ENCODE data around the gene RRAGD.

The RRAGD gene

DNA sequence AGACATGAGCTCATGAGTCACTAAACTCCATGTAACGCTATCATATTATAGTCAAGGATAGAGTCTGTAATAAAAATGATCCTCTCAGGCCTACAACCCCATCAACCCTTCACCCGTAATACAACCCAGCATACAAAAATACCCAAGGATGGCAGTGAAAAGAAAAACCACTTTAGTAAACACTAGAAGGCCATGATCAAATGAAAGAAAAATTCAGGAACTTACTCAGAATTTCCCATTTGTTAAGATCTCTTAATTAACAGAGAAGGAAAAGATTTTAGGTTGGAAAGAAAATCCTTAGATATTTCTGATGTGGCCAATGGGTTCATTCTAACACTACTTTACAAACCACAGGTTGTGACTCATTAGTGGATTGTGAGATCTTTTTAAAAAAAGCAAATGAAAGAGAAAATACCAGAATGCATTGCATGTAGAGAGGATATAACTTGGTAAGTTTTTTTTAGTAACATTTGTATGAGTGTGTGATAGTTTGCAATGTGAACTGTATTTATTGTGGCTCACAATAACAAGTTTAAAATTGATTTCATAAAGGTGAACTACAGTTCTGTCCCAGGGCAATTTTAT is 51.6 kb downstream of the RRAGD start:
- H3K27me3 ChIP-seq (ENCODE audit: insufficient read depth, insufficient read length): no peaks in the 10 kb centered on the region
- DNase-seq (ENCODE audit: low read depth, low spot score): no peak
- no peak for TF ChIP-seq ZNF274 (IDR thresholded peaks at IDR 0.05; ENCODE audit: low read depth, low read length)
- H3K9ac ChIP-seq (ENCODE audit: insufficient read length, low read depth): no peak overlapping the region
- no peaks in the 10 kb centered on the region for H3K36me3 ChIP-seq (ENCODE audit: insufficient read depth, insufficient read length, low read length)
- H3K9me3 ChIP-seq (ENCODE audit: insufficient read depth, low read length): no peaks in the 10 kb centered on the region
- no peak overlapping the region for H3K4me3 ChIP-seq (ENCODE audit: insufficient read length, low read depth)
- no peaks in the 10 kb centered on the region for H3K4me1 ChIP-seq (ENCODE audit: insufficient read depth, insufficient read length)

DNA sequence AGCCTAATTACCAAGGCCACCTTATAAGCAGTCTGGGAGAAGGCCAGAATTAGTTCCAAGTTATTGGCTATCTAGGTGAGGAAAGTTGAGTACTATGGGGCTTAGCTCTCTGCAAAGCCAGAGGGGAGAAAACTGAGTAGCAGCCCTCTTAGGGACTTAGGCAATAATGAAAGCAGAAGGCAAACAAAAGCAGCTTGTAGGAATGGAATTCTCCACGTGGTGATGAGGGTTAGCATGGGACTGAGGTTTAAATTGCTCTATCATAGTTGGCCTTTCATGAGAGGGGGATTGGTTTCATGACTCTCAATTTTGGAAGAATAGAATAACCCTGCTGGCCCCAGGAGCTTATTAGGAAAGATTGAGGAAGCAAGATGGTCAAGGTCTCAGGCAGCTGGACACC is 52.5 kb downstream of the RRAGD start:
- H3K9me3 ChIP-seq (ENCODE audit: insufficient read depth, low read length): no peaks in the 10 kb centered on the region
- no peaks in the 10 kb centered on the region for H3K36me3 ChIP-seq (ENCODE audit: insufficient read depth, insufficient read length, low read length)
- DNase-seq (ENCODE audit: low read depth, low spot score): no peak
- H3K4me1 ChIP-seq (ENCODE audit: insufficient read depth, insufficient read length): no peaks in the 10 kb centered on the region
- no peak for TF ChIP-seq YY1 (IDR thresholded peaks at IDR 0.05; ENCODE audit: insufficient read depth, insufficient read length)
- TF ChIP-seq SUZ12 (IDR thresholded peaks at IDR 0.05; ENCODE audit: extremely low read depth, insufficient read depth, insufficient read length): no peak
- no peak for TF ChIP-seq ZNF274 (IDR thresholded peaks at IDR 0.05; ENCODE audit: low read depth, low read length)
- no peaks in the 10 kb centered on the region for H3K27me3 ChIP-seq (ENCODE audit: insufficient read depth, insufficient read length)
- H3K9ac ChIP-seq (ENCODE audit: insufficient read length, low read depth): no peak overlapping the region
- H3K4me3 ChIP-seq (ENCODE audit: insufficient read length, low read depth): no peak overlapping the region

DNA sequence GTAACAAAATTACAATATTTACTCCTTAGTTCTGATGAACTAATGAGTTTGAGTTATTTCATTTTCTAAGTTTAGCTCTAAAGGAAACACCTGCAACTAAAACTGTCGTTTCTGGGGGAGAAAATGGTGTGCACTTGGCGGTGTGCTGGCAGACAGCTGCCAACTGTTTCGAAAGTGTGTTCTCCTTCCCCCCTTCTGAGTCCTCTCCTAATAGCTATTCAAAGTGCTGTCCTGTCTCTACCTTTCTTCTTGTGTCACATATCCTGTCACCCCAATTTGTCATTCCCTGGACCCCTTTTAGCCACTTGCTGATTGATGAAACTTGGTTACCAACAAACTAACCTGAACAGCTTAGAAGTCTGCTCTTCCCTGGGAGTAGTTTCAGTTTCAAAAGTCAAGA is 54.7 kb downstream of the RRAGD start:
- Histone ChIP-seq H3K9me3 (ENCODE audit: insufficient read depth, low read length) (no peaks in the 10 kb centered on the region), H3K4me3 (ENCODE audit: insufficient read length, low read depth) (no peak overlapping the region), H3K4me1 (ENCODE audit: insufficient read depth, insufficient read length) (no peaks in the 10 kb centered on the region), H3K36me3 (ENCODE audit: insufficient read depth, insufficient read length, low read length) (no peaks in the 10 kb centered on the region), H3K27me3 (ENCODE audit: insufficient read depth, insufficient read length) (no peaks in the 10 kb centered on the region), H3K9ac (ENCODE audit: insufficient read length, low read depth) (no peak overlapping the region)
- no peak for DNase-seq (ENCODE audit: low read depth, low spot score)
- TF ChIP-seq YY1 (IDR thresholded peaks at IDR 0.05; ENCODE audit: insufficient read depth, insufficient read length): no peak
- TF ChIP-seq ZNF274 (IDR thresholded peaks at IDR 0.05; ENCODE audit: low read depth, low read length): no peak
- no peak for TF ChIP-seq SUZ12 (IDR thresholded peaks at IDR 0.05; ENCODE audit: extremely low read depth, insufficient read depth, insufficient read length)

DNA sequence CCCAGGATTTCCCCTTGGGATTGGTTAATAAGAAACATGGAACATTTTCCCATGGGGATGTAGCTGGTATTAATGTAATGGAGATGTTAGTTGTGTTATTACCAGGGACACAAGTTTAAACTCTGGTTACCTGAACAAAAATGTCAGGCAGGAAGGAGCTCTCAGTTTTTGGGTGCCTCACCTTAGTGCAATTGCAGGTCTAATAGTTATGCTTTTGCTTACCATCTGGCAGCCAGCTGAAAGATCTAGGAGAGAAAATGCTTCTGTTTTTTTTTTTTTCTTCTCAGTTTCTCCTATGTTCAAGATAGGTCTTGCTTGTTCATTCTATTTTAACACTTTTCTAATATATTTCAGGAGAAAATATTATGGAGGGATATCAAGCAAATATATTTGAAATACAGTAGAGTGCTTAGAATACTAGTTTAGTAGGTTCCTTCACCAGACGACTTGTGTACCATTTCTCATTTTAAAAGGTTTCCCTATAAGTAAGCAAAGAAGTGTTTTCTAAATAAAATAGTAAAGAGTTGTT is 55.4 kb downstream of the RRAGD start:
- DNase-seq (ENCODE audit: low read depth, low spot score): no peak
- no peaks in the 10 kb centered on the region for H3K4me1 ChIP-seq (ENCODE audit: insufficient read depth, insufficient read length)

DNA sequence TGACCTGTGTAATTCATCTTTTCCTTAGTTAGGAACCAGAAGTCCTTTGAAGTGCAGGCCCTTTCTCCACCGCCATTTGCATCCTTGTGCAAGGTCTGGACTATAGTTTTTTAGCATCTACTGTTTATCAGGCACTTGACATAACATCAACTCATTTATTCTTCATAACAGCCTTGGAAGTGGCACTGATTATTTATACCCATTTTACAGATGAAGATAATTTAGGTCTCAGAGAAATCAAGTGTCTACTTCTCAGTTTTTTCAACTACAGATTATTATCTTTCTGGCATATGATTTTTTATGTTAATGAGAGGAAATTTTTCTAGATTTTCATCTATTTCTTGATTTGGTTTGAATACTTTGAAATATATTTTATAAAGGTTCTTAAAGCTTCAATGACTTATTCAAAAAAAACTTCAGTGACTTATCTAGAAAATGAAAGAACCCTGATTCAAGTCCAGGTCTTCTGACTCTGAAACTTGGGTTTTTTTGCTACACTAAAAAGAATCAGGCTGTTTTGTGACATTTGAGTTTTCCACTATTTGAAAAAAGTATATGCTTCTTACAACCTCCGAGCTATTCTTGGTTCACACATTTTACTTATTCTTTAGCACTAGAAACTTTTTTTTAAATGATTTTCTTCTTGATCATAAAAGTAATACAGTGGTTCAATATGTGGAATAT is 56.4 kb downstream of the RRAGD start:
- Histone ChIP-seq H3K27me3 (ENCODE audit: insufficient read depth, insufficient read length) (no peaks in the 10 kb centered on the region), H3K4me1 (ENCODE audit: insufficient read depth, insufficient read length) (no peaks in the 10 kb centered on the region), H3K9me3 (ENCODE audit: insufficient read depth, low read length) (no peaks in the 10 kb centered on the region), H3K9ac (ENCODE audit: insufficient read length, low read depth) (no peak overlapping the region), H3K36me3 (ENCODE audit: insufficient read depth, insufficient read length, low read length) (no peaks in the 10 kb centered on the region), H3K4me3 (ENCODE audit: insufficient read length, low read depth) (no peak overlapping the region)
- TF ChIP-seq SUZ12 (IDR thresholded peaks at IDR 0.05; ENCODE audit: extremely low read depth, insufficient read depth, insufficient read length) (no peak), ZNF274 (IDR thresholded peaks at IDR 0.05; ENCODE audit: low read depth, low read length) (no peak), YY1 (IDR thresholded peaks at IDR 0.05; ENCODE audit: insufficient read depth, insufficient read length) (no peak)
- DNase-seq (ENCODE audit: low read depth, low spot score): no peak

More for the DNA sequence above, 55.4 kb downstream of the RRAGD start:
- Histone ChIP-seq H3K36me3 (ENCODE audit: insufficient read depth, insufficient read length, low read length) (no peaks in the 10 kb centered on the region), H3K27me3 (ENCODE audit: insufficient read depth, insufficient read length) (no peaks in the 10 kb centered on the region), H3K4me3 (ENCODE audit: insufficient read length, low read depth) (no peak overlapping the region), H3K9me3 (ENCODE audit: insufficient read depth, low read length) (no peaks in the 10 kb centered on the region), H3K9ac (ENCODE audit: insufficient read length, low read depth) (no peak overlapping the region)
- TF ChIP-seq SUZ12 (IDR thresholded peaks at IDR 0.05; ENCODE audit: extremely low read depth, insufficient read depth, insufficient read length) (no peak), ZNF274 (IDR thresholded peaks at IDR 0.05; ENCODE audit: low read depth, low read length) (no peak), YY1 (IDR thresholded peaks at IDR 0.05; ENCODE audit: insufficient read depth, insufficient read length) (no peak)

DNA sequence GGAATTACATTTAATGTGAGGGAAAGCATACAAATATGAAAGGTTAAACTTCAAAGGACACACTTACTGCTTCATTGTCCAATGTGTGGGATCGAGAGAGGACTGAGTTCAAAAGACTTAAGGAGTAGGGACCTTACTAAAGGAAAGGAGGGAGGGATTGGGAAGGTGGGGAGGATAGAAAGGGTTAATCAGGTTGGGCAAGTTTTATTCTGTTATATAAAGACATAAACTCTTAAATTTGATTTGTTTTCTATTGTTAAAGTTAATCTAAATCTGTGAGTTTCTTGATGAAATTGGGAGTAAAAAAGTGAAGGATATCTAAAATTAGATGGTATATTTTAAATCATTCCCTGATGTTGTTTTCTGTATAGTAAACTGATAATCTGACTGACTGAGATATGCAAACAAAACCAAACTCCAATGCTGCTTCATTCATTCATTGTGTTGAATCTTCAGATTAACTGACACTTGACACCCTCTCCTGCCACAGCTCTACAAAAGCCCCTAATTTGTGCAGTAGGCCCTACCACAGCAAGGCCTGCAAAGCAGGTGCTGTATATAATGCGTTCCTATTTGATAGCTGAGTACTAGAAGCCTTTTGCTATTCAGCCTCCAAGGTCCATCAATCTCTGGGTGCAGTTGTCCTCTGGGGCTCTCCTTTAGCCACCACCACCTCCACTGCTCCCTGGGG is 58.2 kb downstream of the RRAGD start:
- H3K27me3 ChIP-seq (ENCODE audit: insufficient read depth, insufficient read length): no peaks in the 10 kb centered on the region
- H3K9me3 ChIP-seq (ENCODE audit: insufficient read depth, low read length): no peaks in the 10 kb centered on the region
- H3K4me1 ChIP-seq (ENCODE audit: insufficient read depth, insufficient read length): no peaks in the 10 kb centered on the region
- H3K4me3 ChIP-seq (ENCODE audit: insufficient read length, low read depth): no peak overlapping the region
- peaks cover 5% of the 10 kb centered on the region for H3K36me3 ChIP-seq (ENCODE audit: insufficient read depth, insufficient read length, low read length)
- H3K9ac ChIP-seq (ENCODE audit: insufficient read length, low read depth): no peak overlapping the region
- no peak for DNase-seq (ENCODE audit: low read depth, low spot score)
- TF ChIP-seq YY1 (IDR thresholded peaks at IDR 0.05; ENCODE audit: insufficient read depth, insufficient read length) (no peak), ZNF274 (IDR thresholded peaks at IDR 0.05; ENCODE audit: low read depth, low read length) (no peak), SUZ12 (IDR thresholded peaks at IDR 0.05; ENCODE audit: extremely low read depth, insufficient read depth, insufficient read length) (no peak)

DNA sequence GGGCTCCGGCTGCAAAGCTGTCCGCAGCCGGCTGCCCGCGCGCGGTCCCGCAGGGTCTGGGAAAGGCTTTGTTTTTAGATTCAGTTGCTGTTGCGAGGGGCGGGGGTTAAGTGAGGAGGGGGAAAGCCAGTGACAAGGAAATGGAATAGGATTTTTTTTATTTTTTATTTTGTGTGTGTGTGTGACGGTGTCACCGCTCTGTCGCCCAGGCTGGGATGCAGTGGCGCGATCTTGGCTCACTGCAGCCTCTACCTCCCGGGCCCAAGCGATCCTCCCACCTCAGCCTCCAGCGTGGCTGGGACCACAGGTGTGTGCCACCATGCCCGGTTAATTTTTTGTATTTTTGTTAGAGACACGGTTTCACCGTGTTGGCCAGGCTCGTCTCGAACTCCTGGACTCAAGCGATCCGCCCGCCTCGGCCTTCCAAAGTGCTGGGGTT is 58.9 kb downstream of the RRAGD start:
- no peak for DNase-seq (ENCODE audit: low read depth, low spot score)
- peak overlapping the region; percentile 70 for H3K9ac ChIP-seq (ENCODE audit: insufficient read length, low read depth)
- H3K36me3 ChIP-seq (ENCODE audit: insufficient read depth, insufficient read length, low read length): peaks cover 5% of the 10 kb centered on the region
- H3K4me3 ChIP-seq (ENCODE audit: insufficient read length, low read depth): peak overlapping the region; percentile 53
- no peak for TF ChIP-seq YY1 (IDR thresholded peaks at IDR 0.05; ENCODE audit: insufficient read depth, insufficient read length)
- TF ChIP-seq SUZ12 (IDR thresholded peaks at IDR 0.05; ENCODE audit: extremely low read depth, insufficient read depth, insufficient read length): no peak
- TF ChIP-seq ZNF274 (IDR thresholded peaks at IDR 0.05; ENCODE audit: low read depth, low read length): no peak
- no peaks in the 10 kb centered on the region for H3K9me3 ChIP-seq (ENCODE audit: insufficient read depth, low read length)
- no peaks in the 10 kb centered on the region for H3K27me3 ChIP-seq (ENCODE audit: insufficient read depth, insufficient read length)
- peaks cover under 1% of the 10 kb centered on the region for H3K4me1 ChIP-seq (ENCODE audit: insufficient read depth, insufficient read length)

Measured in NT2/D1 (cell line).